Stimulated activated CD4-positive, alpha-beta T cell treated with anti-CD3 and anti-CD28 coated beads, TNF-alpha, amount 100 ng/mL, for 24 hours (primary cell): Measurements from ENCODE around the gene CMIP.
"Not testable (repeated sequence)": the region's sequence is repeated elsewhere in the genome, so short reads cannot be mapped to it uniquely, and the experiment has no call there.

Source experiments
- DNase-seq, 3 experiments: peaks; one replicate each; pipeline ENCODE4 v3.0.0-alpha.2; 2020; ENCODE audit warnings: low read depth in 3 of 3

The CMIP gene

DNA sequence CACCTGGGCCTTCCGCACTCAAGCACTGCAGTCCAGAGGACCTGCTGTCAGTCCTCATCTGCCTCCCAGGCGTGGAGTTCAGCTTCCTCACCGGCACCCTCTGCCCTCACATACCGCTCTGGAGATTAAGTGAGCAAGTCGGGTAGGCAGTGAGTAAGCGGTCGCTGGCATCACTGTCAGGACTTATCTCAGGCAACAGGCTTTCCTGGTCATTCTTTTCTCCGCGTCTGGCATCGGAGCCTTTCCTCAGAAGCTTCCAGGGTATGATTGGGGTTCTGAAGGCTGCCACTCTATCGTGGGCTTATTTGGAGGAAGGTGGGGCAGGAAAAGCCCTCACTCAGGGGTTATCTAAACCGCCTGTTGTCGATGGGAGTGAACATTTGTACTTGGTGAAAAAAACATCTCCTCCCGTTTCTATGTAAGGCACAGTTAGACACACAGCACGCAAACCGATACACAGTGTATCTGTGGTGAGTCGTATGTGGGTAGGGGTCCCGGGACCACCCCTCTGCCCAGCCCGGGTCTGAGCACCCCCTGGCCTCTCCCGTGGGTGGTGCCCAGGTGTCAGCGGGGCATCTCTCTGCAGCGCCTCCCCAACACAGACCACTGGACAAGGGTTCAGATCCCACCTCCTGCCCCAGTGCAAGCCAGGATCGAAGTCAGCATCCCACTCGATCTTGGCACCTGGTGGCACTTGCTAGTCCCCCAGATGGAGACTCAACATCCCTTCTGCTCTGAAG, 242.0 kb downstream of the CMIP start:
- no peak for DNase-seq

DNA sequence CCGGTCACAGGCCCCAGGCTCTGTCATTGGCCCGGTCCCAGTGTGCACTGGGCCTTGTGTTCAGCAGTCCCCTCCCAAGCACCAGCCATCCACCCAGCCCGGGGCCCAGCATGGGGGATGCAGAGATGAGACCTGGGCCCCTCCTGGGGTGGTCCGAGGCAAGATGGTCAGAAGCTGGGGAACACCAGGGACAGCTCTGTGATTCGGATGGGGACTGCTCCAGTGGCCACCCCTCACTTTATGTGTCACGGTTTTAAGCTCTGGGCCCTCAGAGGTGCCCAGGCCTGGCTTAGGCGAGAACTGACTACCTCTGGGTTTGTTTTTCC, 242.5 kb downstream of the CMIP start:
- no peak for DNase-seq

DNA sequence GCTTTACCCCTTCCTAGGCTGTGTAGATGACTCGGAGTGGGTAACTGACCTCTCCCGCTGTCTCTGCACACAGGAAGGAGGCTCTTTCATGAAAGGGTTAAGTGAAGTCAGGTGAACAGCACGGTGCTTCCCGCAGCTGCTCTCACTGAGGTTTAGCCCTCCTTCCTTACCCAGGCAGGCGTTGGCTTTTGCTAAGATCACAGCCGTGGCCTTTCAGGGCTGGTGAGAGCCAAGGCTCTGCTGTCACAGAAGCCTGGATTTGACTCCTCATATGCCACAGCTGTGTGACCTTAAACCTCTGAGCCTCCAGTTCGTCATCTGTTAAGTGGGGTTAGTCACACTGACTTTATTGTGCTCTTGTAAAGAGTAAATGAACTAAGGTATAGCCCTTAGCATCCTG, 243.6 kb downstream of the CMIP start:
- no peak for DNase-seq

DNA sequence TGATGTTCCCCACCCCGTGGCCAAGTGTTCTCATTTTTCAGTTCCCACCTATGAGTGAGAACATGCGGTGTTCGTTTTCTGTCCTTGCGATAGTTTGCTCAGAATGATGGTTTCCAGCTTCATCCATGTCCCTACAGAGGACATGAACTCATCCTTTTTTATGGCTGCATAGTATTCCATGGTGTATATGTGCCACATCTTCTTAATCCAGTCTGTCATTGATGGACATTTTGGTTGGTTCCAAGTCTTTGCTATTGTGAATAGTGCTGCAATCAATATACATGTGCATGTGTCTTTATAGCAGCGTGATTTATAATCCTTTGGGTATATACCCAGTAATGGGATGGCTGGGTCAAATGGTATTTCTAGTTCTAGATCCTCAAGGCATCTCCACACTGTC, 244.2 kb downstream of the CMIP start:
- not testable (repeated sequence) for DNase-seq

DNA sequence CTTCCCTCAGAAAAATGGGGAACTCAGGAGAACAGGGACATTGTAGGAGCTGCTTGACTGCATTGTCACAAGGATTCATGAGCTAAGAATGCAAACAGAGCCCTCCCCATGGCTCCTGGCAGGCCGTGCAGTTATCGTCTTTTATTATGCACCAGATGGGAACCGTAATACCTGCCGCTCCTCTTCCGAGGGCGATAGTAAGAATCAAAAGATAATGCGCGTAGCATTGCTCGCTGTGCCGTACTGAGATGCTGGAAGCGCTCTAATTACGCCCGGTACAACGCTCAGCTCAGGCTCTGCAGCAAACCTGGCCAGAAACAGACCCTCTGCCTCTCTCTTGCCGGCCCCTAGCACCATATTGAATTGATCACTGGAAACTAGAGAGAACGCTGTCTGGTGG, 247.4 kb downstream of the CMIP start:
- no peak for DNase-seq

DNA sequence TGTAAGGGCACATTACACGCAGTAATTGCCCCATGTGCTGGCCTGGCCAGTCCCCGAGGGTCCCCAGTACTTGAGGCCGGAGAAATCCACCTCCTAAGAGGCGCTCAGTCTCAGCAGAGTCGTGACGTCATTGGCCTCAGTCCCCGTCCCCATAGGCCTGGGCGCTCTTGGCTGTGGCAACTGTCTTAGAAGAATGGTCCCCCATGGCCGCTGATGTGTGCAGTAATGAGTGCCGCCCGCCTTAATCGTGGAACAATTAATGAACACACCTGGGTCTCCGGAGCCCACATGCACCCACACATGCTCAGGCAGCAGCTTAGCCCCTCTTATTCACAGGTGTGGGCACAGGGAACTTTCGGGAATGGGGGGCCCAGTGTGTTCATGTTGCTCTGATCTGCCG, 248.0 kb downstream of the CMIP start:
- no peak for DNase-seq

DNA sequence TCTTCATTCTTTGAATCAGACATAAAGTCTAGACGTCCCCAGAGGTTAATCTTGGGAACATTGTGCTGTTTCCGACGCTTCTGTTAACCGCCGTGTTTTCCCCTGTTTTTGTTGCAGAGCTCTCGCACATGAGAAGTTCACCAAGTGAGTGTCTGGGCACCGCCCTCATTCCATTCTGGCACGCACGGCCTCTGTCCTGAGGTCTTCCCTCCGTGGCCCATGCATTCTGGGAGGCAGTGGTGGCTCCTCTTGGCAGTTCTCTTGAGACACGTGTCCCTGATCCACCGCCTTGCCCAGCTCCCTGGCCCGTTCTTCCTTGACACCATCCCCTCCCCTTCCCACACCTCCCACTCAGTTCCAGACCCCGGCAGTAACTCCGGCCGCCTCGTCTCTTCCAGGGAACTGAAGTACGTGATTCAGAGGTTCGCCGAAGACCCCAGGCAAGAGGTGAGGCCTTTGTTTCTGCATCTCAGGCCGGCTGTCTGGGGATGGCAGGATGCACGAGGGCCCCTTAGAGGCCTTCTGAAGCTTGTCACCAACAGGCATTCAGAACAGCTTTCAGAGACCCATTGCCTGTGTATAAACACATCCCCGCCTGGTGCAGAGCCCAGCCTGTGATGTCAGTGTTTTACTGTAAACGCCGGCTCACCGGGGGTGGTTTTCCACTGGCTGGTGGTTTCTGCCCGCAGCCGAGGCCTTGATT, 248.6 kb downstream of the CMIP start:
- DNase-seq, result no peak

DNA sequence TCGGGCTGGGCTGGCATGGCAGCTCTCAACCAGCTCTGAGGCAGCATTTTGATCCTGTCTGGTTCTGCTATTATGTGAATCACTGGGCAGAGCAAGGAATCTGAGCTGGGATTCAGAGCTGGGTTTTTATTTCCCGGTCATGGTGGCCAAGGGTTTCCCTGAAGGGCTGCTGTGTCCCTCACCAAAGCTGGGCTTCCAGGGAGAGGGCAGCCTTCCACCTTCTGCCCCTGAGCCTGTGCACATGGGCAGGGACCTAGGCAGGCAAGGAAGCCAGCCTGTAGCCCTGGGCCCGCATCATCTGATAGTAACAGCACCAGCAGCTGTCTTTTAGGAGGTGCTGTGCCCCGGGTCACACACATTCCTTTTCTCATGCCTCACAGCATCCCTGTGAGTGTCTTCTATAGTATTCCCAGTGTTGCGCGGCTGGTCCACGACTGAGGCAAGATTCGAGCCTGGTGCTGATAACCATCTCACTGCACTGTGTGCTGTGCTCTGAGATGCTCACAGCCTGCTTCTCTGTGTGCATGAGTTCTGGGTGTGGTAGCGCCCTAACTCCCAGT, 249.2 kb downstream of the CMIP start:
- DNase-seq, result no peak

DNA sequence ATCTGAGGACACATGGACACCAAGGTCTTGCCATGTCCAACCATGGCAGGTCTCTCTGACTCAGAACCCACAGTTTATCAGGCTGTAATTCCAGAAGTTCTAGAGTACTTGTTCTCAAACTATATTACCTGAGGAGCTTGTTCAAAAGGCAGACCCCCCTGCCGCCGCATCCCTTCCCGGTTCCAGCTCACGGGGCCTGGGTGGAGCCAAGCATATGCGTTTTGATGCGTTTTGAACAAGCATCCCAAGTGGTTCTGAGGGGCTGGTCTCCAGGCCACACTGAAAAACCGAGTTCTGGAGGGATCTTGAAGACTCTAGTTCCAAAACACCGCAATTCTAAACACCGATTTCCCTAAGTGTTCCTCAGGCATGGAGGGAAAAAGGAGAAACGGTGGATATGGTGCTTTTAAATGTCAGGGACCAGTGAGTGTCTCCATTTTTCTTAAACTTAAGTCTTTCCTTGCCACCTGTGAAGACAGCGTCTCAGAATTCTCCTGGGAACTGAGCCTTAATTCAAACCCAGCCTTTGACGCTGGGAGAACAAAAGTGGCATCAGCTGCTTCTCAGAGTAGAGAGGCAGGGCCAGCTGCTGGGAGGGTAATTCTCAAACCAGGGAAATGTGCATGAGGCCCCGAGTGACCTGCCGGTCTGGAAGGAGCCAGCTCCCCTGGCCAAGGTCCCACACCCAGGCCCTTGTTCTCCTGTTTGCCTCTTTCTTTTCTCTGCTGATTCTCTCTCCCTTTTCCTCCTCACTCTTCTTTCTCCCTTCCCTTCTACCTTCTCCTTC, 250.1 kb downstream of the CMIP start:
- DNase-seq, result no peak

DNA sequence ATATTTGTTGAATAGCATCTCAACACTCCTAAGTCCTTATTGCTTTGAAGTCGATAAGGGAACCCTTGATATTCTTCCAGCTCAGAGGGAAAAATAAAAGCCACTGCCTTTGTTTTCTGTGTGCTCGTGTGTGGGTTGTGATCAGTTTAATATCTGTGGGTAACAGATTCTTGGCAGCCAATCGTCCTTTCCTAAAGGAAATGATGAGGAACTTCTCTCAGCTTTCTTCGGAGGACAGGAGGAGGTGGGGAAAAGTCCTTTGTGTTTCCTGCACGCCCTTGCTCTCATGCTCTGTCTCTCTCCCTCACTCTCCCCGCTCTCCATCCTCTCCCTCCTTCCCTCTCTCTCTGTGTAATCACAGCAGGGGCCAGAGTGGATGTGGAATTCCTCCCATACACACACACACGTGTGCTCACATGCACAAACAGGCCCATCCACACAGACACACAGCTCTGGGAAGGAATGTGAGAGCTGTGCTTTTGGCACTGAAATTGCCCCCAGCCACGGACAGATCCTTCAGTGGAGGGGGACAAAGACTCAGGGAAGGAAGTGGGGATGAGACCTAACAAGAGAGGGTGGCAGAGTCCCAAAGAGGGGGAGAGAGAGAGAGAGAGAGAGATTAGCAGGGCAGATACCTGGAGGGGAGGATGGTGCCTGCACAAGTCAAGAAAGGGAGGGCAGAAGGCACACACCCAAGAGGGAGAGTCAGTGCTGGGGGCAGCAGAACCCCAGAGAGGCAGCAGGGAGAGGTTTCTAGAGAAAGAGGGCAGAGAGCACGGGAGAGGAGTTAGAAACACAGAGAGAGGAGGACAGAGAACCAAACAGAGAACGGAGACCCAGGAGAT, 250.9 kb downstream of the CMIP start:
- DNase-seq, result no peak

DNA sequence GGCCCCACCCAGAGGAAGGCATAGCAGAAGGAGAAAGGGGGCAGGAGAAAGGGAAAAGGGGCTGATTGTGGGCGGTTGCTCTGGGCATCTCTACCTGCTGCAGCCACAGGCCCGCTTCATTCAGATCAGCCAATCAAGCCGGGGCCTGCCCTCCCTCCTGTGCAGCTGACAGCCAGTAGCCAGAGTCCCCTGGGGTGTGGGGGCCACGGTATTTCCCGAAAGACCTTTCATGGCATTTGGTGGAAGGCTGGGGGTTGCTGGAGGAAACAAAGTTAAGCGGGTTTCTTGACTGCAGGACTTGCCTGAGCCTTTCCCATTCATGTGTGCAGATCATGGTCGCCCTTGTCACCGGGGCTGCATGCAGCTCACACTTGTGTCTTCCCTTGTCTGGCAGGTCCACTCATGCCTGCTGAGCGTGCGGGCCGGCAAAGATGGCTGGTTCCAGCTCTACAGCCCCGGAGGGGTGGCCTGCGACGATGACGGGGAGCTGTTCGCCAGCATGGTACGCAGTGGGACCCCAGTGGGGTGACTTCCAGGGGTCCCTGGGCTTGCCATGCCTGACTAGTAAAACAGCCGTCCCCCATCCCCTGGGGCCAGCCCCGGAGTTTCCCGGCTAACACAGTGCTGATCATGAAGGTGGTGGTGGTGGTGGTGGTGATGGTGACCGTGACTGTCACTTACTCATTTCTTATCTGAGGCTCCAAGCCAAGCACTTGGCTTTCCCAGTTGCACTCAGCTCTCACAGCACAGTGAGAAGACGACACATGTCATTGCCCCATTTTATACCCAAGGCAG, 251.8 kb downstream of the CMIP start:
- DNase-seq, result no peak

DNA sequence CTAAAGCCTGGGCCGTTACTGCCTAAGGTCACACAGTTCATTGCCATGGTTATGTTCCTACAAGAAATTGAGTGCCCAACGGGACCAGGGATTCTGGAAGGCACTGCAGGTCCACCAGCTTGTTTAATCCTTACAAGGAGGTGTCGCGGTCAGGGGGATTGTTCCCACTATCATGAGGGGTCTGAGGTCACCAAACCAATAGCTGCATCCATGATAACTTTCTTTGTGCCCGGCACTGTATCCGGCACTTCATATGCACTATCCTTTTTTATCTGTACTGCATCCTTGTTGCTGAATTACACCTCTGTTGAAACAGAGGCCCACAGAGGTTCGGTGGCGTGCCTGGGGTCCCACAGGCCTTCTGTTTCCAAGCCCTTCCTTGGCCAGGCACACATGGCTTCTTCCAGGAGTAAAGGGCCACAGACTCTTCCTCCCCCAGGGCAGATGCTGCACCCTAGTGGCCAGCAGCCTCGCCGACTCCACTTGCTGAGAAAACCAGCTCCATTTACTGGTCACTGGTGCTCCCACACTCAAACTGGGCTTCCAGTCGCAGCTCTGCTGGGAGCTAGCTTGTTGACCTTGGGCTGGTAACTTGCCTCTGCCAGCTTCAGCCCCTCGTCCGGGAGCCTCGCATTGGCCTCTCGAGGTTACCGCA, 252.5 kb downstream of the CMIP start:
- peak in 2 of 3 experiments; percentile 11 to 50 for DNase-seq

DNA sequence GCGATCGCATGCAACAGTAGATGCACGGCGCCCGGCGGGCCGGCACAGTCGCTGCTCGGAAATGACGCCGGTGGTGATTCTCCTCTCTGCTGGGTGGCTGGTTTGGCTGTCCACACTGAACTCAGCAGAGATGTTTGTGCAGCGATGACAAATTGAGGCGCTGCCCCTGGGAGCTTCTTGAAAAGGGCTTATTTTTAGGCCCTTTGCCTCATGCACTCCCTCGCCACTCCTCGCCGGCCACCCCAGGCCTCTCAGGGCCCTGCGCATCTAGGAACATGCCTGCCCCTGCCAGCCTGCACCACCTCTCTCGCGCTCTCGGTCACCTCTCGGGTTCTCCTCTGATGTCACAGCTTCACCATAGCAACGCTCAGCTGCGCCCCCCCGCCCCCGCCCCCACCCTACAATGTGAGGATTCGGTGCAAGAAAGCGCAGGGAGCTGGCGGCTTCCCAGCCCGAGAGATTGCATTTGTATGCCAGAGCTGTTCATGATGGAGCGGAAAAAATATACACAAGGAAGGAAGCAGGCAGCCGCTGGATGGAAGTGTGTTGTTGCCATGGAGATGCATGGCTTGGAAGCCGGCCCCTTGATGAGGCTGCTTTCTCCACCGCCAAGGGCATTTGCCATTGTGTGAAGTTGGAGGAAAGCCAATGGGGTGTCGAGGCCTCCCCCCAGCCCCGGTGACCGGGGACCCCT, 253.2 kb downstream of the CMIP start:
- no peak for DNase-seq

DNA sequence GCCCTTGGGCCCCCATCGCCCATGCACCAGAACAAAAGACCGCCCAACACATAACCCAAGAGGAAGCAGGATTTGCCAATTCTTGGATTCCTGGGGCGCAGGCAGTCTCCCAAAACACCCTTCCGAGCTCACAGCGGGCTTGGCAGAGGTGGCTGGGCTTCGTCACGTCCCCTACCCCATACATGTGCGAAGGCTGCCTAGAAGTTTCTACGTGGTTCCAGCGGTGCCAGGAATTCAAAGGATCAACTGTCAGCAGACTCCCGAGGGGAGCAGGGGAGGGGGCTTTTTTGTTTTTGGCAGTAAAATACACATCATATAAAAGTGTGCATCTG, 253.7 kb downstream of the CMIP start:
- no peak for DNase-seq

DNA sequence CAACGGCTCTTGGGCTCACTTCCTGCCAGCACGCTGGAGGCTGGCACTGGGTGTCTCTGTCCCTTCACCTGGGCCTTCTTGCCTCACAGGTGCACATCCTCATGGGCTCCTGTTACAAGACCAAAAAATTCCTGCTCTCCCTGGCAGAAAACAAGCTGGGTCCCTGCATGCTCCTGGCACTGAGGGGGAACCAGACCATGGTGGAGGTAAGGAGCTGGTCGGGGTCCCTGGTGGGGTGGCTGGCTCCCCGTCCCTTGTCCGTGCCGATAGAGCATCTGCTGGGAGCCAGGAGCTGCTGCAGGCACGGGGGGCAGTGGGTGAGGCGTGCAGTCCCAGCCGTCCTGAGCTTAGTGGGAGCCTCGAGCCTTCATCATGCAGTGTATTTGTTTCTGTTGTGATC, 255.0 kb downstream of the CMIP start:
- DNase-seq, result no peak

DNA sequence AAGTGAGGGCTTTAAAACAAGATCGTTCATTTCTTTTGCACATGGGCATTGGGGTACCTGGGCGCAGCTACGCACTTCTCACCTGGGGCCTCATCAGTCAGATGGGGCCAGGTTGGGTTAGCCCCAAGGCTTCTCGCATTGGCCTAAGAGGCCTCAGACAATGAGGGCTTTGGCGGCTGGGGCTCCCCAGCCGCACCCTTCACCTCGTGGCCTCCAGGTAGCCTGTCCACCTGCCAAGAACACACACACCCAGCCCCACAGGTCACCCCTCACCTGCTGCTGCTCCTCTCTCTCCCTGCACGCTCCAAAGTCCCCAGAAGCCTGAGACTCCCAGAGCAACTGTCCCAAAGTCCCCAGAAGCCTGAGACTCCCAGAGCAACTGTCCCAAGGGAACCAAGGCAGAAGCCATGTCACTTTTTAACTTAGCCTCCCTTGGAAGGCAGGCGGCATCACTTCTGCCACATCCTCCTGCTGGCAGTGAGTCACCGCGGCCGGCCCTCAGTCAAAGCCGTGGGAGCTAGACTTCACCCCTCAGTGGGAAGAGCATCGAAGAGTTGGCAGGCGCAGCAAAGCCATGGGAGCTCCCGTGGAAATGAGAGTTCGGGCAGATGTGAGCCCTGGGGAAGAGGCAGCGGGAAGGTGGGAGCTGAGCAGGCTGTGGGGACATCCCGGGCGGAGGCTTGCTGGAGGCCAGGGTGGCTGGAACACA, 255.6 kb downstream of the CMIP start:
- DNase-seq, result no peak

DNA sequence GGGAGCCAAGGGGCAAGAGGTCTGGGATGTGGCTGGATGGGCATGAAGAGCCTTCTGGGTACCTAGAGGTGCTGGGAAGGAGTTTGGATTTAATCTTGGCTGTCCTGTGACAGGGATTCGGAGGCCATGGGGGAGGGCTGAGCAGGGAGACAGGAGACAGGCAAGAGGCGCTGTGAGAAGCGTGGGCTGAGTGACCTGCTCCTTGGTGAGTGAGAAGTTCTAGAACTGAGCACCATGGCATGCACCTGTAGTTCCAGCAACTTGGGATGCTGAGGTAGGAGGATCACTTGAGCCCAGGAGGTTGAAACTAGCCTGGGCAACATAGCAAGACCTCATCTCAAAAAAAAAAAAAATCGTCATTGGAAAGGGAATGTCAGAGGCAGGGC, 256.2 kb downstream of the CMIP start:
- no peak for DNase-seq

DNA sequence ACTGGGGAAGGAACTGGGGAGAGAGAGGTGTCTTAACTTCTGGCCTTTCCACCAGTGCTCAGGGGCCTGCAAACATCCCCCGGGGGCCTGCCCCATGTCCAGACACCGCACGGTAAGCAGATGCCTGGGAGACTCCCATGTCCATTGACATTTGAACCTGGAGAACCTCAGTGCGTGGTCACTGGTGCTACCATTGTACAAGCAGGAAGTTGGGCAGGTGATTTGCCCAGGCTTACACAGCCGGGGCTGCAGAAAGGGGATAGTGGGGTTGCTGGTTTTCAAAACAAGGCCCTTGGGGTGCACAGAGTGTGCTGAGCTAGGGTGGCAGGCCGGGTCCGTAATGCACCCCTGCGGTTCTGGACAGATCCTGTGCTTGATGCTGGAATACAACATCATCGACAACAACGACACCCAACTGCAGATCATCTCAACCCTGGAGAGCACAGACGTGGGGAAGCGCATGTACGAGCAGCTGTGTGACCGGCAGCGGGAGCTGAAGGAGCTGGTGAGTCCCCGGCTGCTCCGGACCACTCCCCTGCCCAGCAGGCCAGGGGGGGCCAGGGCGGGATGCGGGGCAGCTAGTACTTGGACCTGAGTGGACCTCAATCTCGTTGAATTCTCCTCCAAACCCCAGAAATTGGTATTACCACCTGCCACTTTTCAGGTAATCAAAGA, 256.8 kb downstream of the CMIP start:
- no peak for DNase-seq

DNA sequence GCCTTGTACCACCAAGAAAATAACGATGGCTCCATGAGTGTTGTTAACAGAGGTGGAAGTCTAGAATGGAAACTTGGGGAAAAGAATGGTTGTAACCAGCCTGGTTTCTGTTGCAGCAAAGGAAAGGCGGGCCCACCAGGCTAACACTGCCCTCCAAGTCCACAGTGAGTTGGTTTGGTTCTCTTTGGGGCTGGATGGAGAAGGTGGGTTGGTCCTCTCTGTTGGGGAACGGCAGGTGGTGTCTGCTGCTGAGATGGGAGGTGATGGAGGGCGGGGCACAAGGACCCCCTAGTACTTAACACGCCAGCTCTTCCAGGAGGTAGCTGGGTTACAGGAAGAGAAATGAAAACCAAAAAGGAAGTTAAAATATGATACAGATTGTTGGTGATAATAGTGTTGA, 257.9 kb downstream of the CMIP start:
- DNase-seq, result no peak
